HepG2 (cell line): ENCODE data around the gene MLANA. TPM values are rescaled to one million over a fixed set of nuclear protein-coding genes. Genes with fewer than 3 reads are reported as not detected.
A peak's percentile ranks its signal among the peaks of the same experiment; 100 is the strongest.

Source experiments
- ATF7-NPFF ChIP-seq: sonication (generic); formaldehyde crosslinking; IDR thresholded peaks from 2 replicates; pipeline ENCODE4 v1.8.1; 2023; ENCODE audit warnings: mild to moderate bottlenecking, low read depth, missing genetic modification reagents, moderate library complexity
- EEA1 ChIP-seq: sonication (generic); formaldehyde crosslinking; IDR thresholded peaks from 2 replicates; pipeline ENCODE4 v1.5.1; 2020; ENCODE audit warnings: mild to moderate bottlenecking, missing genetic modification reagents, borderline replicate concordance
- EP300 ChIP-seq, 3 experiments: sonication (generic) in 1 of 3; formaldehyde crosslinking in 1 of 3; IDR thresholded peaks; 2 replicates each; pipeline versions ENCODE4 v1.5.1 to v1.6.1; 2011 to 2020; ENCODE audit warnings: low read depth in 2 of 3, low read length in 2 of 3, borderline replicate concordance in 1 of 3, improper control_type of control experiment in 1 of 3, mild to moderate bottlenecking in 1 of 3, missing genetic modification reagents in 1 of 3, moderate library complexity in 1 of 3
- ESRRA ChIP-seq: sonication (generic); formaldehyde crosslinking; IDR thresholded peaks from 2 replicates; pipeline ENCODE4 v1.5.1; 2020; ENCODE audit warnings: mild to moderate bottlenecking, low read depth, missing genetic modification reagents
- FOXA1 ChIP-seq, 2 experiments: fragments of 450-650 bp in 1 of 2; sonication (generic) in 1 of 2; formaldehyde crosslinking in 1 of 2; IDR thresholded peaks; 2 replicates each; pipeline versions ENCODE4 v1.4.0 to v1.6.1; 2016 to 2020; ENCODE audit warnings: missing genetic modification reagents in 1 of 2
- NFE2 ChIP-seq: sonication (generic); formaldehyde crosslinking; IDR thresholded peaks from 2 replicates; pipeline ENCODE4 v1.4.0; 2020; ENCODE audit warnings: missing genetic modification reagents
- NFYC ChIP-seq: IDR thresholded peaks from 2 replicates; pipeline ENCODE4 v1.6.1; 2016; ENCODE audit warnings: missing genetic modification reagents, missing compliant biosample characterization
- NRL ChIP-seq: sonication (generic); formaldehyde crosslinking; IDR thresholded peaks from 2 replicates; pipeline ENCODE4 v1.5.0; 2020; ENCODE audit warnings: missing genetic modification reagents, mild to moderate bottlenecking, moderate library complexity, borderline replicate concordance
- RXRA ChIP-seq: sonication (generic); formaldehyde crosslinking; IDR thresholded peaks from 2 replicates; pipeline ENCODE4 v1.5.1; 2020; ENCODE audit warnings: missing genetic modification reagents
- SP2 ChIP-seq: sonication (generic); formaldehyde crosslinking; IDR thresholded peaks from 2 replicates; pipeline ENCODE4 v1.5.1; 2020; ENCODE audit warnings: mild to moderate bottlenecking, missing genetic modification reagents
- TIGD3 ChIP-seq: sonication (generic); formaldehyde crosslinking; IDR thresholded peaks from 2 replicates; pipeline ENCODE4 v1.5.1; 2020; ENCODE audit warnings: mild to moderate bottlenecking, missing genetic modification reagents, borderline replicate concordance
- ZBTB14 ChIP-seq: sonication (generic); formaldehyde crosslinking; IDR thresholded peaks from 2 replicates; pipeline ENCODE4 v1.4.0; 2020; ENCODE audit warnings: missing genetic modification reagents
- ZFP82 ChIP-seq: sonication (generic); formaldehyde crosslinking; IDR thresholded peaks from 2 replicates; pipeline ENCODE4 v1.5.1; 2020; ENCODE audit warnings: mild to moderate bottlenecking, missing genetic modification reagents, borderline replicate concordance
- ZNF335 ChIP-seq: sonication (generic); formaldehyde crosslinking; IDR thresholded peaks from 2 replicates; pipeline ENCODE4 v1.4.0; 2020; ENCODE audit warnings: missing genetic modification reagents
- ZNF576 ChIP-seq: sonication (generic); formaldehyde crosslinking; IDR thresholded peaks from 2 replicates; pipeline ENCODE4 v1.4.0; 2020; ENCODE audit warnings: mild to moderate bottlenecking, missing genetic modification reagents
- ZNF678 ChIP-seq: sonication (generic); formaldehyde crosslinking; IDR thresholded peaks from 2 replicates; pipeline ENCODE4 v1.4.0; 2020; ENCODE audit warnings: mild to moderate bottlenecking, missing genetic modification reagents
- ZNF775 ChIP-seq: sonication (generic); formaldehyde crosslinking; IDR thresholded peaks from 2 replicates; pipeline ENCODE4 v1.4.0; 2020; ENCODE audit warnings: missing genetic modification reagents, mild to moderate bottlenecking, moderate library complexity, borderline replicate concordance
- ZNF879 ChIP-seq: sonication (generic); formaldehyde crosslinking; IDR thresholded peaks from 2 replicates; pipeline ENCODE4 v1.8.1; 2023; ENCODE audit warnings: missing genetic modification reagents
- polyA plus RNA-seq, 8 experiments: library from polyadenylated mRNA; depleted of rRNA in 3 of 8; stranded (reverse) in 7 of 8; unstranded in 1 of 8; fragments of >200 nt; fragmentation: Illumina TruSeq in 4 of 8; extraction: Trizol in 4 of 8; gene quantifications; 2 replicates each; pipeline versions ENCODE4 v1.2.1 to v1.2.3, GENCODE V29; 2011 to 2016; ENCODE audit warnings: low read depth in 4 of 8, missing spikeins in 1 of 8, mixed read lengths in 1 of 8; ENCODE audit not compliant: insufficient read depth in 1 of 8
- total RNA-seq, 5 experiments: library from RNA; depleted of rRNA; stranded (reverse); fragments of >200 nt; fragmentation: Illumina TruSeq; extraction: Trizol; gene quantifications; 2 replicates each; pipeline ENCODE4 v1.2.3, GENCODE V29; 2016; ENCODE audit warnings: low read depth in 1 of 5
- TF ChIP-seq, protein P1 (sequence below): sonication (generic); formaldehyde crosslinking; IDR thresholded peaks from 2 replicates; pipeline ENCODE4 v1.4.0; 2020; ENCODE audit warnings: missing genetic modification reagents

MLANA gene
- total and polyA plus RNA-seq, 2 of the 13 experiments (the other 11 are each of a cell fraction or from before 2014, with no cell fraction given): 0.11 to 0.18 TPM

DNA sequence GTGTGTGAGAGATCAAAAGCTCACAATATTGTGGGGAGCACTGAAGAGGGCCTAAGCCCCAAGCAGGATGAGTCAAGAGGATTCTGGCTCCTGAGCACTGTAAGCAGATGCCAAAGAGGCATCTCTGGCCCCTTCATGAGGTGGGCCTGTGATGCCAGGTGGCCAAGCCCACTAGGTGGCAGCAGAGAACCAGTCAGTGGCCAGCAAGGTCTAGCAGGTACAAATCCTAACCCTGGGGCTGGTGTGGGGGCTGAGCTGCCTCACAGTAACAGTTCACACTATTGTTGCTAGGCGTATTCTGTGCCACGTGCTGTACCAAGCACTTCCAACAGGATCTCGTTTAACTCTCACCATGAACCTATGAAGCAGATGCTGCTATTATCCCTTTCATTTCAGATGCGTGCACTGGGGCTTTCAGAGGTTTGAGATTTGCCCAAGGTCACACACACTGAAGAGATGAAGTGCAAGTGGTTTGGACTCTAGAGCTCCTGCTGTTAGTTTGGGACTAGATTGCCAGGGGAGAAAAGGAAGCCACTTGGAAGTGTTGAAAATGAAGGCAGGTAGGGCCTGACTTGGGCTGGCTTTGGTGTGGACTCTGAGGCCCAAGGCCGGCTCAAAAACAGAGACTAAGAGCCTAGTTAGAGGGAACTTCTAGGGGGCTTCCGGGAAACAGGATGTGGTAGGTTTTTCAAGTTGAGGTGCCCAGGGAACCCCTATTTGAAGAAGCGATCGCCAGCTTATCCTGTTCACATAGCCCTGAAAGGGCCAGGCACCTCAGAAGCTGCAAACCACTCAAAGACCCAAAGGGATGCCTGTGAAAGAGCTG lies 4.4 kb upstream of the MLANA start (continued):
- TF ChIP-seq FOXA1 (IDR thresholded peaks at IDR 0.05) (no peak), FOXA1 (CRISPR knock-in tag; IDR thresholded peaks at IDR 0.05) (no peak), NFYC (CRISPR knock-in tag) (no peak), ZNF879 (CRISPR knock-in tag) (no peak), ZNF335 (CRISPR knock-in tag) (no peak), EP300 (IDR thresholded peaks at IDR 0.05; ENCODE audit: low read depth in 2 of 2, low read length in 2 of 2) (no peak; a peak in 1 of 4 replicates), EP300 (CRISPR knock-in tag; IDR thresholded peaks at IDR 0.05; ENCODE audit: borderline replicate concordance) (no peak), NFE2 (no peak), NRL (CRISPR knock-in tag) (peak; percentile 59; the same call in 1 of the 2 replicates), EEA1 (CRISPR knock-in tag) (no peak), ESRRA (CRISPR knock-in tag) (no peak), ATF7-NPFF (CRISPR knock-in tag) (no peak), SP2 (CRISPR knock-in tag) (no peak), ZNF576 (CRISPR knock-in tag) (no peak), TIGD3 (CRISPR knock-in tag) (no peak), ZNF678 (no peak), RXRA (CRISPR knock-in tag) (no peak), ZNF775 (CRISPR knock-in tag) (no peak), ZFP82 (no peak), ZBTB14 (CRISPR knock-in tag) (no peak)
- TF ChIP-seq, protein P1, sequence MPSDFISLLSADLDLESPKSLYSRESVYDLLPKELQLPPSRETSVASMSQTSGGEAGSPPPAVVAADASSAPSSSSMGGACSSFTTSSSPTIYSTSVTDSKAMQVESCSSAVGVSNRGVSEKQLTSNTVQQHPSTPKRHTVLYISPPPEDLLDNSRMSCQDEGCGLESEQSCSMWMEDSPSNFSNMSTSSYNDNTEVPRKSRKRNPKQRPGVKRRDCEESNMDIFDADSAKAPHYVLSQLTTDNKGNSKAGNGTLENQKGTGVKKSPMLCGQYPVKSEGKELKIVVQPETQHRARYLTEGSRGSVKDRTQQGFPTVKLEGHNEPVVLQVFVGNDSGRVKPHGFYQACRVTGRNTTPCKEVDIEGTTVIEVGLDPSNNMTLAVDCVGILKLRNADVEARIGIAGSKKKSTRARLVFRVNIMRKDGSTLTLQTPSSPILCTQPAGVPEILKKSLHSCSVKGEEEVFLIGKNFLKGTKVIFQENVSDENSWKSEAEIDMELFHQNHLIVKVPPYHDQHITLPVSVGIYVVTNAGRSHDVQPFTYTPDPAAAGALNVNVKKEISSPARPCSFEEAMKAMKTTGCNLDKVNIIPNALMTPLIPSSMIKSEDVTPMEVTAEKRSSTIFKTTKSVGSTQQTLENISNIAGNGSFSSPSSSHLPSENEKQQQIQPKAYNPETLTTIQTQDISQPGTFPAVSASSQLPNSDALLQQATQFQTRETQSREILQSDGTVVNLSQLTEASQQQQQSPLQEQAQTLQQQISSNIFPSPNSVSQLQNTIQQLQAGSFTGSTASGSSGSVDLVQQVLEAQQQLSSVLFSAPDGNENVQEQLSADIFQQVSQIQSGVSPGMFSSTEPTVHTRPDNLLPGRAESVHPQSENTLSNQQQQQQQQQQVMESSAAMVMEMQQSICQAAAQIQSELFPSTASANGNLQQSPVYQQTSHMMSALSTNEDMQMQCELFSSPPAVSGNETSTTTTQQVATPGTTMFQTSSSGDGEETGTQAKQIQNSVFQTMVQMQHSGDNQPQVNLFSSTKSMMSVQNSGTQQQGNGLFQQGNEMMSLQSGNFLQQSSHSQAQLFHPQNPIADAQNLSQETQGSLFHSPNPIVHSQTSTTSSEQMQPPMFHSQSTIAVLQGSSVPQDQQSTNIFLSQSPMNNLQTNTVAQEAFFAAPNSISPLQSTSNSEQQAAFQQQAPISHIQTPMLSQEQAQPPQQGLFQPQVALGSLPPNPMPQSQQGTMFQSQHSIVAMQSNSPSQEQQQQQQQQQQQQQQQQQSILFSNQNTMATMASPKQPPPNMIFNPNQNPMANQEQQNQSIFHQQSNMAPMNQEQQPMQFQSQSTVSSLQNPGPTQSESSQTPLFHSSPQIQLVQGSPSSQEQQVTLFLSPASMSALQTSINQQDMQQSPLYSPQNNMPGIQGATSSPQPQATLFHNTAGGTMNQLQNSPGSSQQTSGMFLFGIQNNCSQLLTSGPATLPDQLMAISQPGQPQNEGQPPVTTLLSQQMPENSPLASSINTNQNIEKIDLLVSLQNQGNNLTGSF (CRISPR knock-in tag): no peak
